ENCODE measurements around the gene DLG2.
"Not testable (repeated sequence)": the region's sequence is repeated elsewhere in the genome, so short reads cannot be mapped to it uniquely, and the experiment has no call there.

Gene DLG2

DNA sequence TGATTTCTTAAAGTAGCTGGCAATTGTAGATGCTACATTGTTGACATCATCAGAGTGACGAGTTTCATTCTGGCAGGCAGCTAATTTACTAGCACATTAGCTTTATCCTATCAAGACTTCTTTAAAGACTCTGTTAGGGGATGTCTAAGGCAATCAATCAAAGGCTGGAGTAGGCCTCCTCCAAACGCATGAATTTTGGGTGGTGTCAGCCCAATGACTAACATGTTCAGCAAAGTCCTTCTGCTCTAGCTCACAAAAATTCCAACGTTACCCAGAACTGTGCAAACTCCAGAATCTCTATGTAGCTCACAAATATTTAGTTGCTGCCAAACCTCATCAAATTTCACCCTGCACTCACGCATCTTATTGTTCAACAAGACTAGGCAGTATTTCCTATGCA lies 395.6 kb downstream of the DLG2 start:
- no peak for DNase-seq (ENCODE audit: low read depth)

DNA sequence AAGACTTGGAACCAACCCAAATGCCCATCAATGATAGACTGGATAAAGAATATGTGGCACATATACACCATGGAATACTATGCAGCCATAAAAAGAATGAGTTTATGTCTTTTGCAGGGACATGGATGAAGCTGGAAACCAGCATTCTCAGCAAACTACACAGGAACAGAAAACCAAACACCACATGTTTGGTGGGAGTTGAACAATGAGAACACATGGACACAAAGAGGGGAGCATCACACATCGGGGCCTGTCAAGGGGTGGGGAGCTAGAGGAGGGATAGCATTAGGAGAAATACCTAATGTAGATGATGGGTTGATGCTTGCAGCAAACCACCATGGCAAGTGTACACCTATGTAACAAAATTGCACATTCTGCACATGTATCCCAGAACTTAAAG lies 397.4 kb downstream of the DLG2 start:
- DNase-seq (ENCODE audit: low read depth): not testable (repeated sequence)

DNA sequence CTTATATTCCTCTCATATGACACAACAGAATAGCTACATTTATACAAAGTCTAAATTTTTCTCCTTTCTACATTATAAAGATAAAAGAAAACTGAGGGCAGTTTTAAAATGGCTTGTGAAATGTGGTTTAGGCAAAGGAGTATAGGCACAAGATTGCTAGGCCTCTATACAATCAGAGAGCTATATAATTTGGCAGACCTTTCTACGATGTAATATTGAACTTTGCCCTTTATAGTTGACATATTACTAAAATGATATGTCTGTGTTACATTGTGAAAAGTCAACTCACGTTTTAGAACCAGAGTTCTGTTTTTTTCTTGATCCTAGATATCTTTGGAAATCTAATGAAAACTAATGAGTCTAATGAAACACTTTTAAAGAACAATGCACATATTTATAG lies 430.2 kb downstream of the DLG2 start:
- no peak for DNase-seq (ENCODE audit: low read depth)

DNA sequence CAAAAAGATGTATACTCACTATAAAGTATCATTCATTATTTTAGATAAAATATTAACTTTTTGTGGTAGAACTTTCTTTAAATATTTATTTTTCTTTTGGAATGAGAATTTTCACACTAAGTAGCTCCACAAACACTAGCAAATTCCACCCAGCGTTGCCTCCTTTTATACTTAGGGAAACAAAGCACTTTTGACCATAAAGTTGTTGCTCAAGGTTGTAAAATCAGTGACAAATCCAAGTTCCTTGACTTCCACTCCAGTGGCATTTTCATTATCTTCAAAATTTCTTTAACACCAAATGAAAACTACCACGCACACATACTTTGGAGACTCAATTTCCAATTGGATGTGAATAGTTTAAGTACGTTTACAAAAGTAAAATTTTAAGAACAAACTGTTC lies 431.2 kb downstream of the DLG2 start:
- no peak for DNase-seq (ENCODE audit: low read depth)

DNA sequence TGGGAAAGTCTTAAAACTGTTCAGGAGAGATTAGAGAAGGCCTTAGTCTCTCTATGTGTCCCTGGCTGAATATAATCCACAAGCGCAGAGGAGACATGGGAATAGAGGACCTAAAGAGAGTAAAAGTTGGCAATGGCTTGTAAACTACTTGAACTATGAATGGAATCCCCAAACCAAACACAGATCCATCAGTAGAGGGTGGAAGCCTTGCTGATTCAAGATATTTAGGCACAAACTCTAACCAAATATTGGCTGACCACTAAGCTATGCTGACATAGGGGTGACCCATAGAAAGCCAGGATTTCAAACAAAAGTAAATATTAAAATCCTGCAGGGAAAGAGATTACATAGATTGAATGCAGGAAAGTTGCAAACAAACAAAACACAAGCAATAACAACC lies 439.2 kb downstream of the DLG2 start:
- DNase-seq (ENCODE audit: low read depth): no peak

DNA sequence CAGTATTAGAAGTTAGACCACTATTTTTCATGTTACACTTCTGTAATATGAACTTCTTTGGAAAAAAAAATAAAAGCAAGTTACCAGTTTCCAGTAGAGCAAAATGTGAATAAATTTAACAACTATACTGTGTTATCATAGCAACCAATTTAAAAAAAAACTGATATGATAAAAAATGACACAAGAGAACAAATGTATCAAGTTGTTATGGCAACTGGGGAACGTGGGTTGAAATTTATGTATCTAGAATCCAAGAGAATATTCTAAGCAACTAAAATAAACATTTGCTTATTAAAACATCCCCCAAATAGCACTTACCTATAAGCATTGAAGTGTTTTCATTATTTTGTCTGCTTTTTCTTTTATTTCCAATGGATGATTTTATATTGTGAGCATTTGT lies 442.4 kb downstream of the DLG2 start:
- no peak for DNase-seq (ENCODE audit: low read depth)

DNA sequence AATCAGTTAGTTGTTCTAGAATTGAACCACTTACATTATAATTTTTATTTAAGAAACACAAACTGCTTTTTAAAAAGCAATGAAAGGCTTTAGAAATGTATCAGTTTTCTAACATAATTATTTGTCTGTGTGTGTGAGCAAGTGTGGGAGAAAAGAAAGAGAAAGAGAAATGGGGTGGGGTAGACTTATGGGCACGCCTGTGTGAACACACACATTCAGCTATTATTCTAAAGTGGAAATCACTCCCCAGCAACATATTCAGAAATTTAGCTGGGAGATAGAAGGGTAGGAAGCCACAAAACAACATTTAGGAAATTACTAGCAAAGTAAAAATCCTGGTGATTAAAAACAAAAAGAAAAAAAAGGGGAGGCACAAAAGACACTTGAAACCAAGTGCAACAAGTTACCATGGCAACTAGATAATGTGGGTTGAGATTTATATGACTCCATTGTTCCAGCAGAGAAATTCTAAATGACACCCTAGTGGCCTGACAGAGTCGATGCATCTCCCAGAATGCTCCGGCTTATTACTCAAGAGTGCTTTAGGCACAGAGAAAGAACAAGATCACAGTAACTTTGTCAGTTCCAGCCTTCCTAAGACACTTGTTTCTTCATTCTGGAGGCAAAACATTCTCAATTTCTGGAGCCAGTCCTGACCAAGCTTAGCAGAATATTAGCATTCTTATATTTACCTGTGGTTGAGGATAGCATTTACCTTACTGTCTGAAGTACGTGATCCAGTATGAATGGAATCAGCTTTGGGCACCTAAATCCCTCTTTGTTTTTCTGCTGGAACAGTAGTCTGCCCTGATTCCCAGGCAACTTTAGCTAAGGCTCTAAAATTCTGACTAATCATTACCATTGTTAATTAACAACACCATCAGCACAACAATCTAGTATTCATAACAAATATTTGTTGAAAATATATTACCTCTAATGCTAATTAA lies 444.4 kb downstream of the DLG2 start:
- DNase-seq (ENCODE audit: low read depth): no peak

DNA sequence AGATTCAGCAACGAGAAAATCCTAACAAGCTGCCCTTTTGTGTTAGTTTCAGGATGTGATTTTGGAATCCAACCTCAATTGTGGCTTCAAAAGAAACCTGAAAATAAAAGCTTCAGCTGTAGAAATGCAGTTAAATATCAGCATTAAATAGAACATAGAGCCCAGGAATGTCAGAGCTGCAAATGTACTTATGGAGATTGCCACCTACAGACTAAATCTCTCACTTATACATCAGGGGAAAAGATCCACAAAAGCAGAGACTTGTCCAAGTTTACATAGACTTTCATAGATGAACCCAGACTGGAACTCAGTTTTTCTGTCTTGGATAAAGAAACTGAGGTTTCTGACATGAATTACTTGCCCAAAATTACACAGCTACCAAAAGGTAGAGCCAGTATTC lies 446.6 kb downstream of the DLG2 start:
- DNase-seq (ENCODE audit: low read depth): no peak

DNA sequence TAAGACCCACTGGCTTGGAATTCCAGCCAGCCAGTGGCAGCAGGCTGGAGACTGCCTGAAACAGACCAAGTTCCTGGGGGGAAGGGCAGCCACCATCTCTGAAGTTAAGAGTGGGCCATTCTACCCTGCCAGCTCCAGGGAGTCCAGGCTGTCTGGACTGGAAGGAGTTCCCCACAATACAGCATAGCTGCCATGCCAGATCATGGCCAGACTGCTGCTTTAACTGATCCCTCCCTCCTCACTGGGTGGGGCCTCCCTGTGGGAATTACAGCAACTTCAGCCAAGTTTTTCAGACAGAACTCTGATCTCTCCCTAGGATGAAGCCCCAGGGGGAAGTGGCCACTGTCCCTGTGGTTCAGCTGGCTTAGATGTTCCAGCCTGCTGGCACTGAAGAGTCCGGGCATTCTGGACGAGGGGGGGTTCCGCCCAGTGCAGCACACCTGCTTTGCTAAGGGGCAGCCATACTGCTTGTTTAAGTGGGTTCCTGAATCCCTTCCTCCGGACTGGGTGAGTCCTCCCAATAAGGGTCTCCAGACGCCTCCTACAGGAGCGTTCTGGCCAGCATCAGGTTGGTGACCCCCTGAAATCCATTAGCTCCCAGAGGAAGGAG lies 455.4 kb downstream of the DLG2 start:
- DNase-seq (ENCODE audit: low read depth): no peak

DNA sequence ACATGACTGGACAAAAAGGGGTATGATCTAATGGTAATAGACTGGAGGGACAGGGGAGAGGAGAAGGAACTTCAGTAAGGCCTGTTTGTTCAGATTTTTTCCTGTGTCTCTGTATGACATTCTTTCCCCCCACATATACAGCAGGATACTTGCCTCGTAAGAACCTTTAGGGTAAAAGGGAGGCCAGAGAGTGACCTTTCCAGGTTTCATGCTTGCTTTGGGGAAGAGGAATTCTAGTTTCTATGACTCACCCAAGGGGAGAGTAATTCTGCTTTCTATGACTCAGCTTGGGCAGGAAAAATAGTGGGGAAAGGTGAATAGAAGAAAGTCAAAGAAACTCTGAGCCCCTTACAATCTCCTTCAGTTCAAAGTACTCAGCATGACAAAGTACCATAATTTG lies 457.0 kb downstream of the DLG2 start:
- no peak for DNase-seq (ENCODE audit: low read depth)

DNA sequence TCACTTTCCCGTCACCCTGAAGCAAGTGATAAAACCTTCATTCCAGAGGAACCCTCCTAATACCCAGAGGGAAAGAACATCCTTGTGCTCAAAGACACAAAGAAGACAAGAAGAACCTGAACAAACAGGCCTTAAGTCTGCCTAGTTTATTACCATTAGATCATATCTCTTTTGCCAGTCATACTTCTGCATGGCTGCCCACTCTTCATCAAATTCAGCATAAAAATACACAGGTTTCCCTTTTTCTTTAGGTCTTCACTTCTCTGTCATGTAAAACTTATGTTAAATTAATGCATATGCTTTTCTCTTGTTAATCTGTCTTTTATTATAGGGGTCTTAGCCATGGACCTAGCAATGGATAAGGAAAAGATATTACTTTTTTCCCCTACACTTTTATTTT lies 459.7 kb downstream of the DLG2 start:
- DNase-seq (ENCODE audit: low read depth): no peak

DNA sequence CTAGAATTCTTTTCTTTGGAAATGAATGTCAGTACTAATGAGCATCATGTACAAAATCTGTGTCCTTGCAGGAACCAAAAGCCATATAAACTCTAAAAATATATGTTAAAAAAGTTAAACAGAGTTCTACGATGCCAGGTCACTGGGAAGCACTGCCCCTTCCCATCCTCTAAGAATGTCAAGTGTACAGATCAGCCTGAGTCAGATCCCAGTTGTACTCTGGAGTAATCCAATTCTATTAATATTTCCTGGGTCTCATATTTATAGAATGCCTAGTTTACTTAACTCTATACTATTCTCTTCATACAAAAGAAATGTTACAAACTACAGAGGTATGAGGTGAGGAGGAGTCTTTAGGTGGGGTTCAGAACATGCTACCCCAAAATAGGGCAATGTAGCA lies 460.1 kb downstream of the DLG2 start:
- DNase-seq (ENCODE audit: low read depth): no peak

DNA sequence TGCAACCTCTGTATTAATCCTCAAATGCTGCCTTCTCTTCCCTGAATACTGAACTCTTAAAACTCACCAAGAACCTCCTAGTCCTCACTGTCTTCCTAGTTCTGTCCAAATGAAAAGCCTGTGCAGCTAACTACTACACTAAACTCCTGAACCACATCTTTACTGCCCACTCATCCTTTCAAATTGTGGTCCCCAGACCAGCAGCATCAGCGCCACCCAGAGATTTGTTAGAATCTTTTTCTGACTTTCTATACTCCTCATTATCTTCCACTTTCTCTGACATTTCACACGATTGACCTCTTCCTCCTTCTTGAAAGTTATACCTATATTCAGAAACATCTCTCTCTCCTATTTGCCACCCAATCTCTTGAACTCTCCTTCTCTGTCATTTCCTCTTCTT lies 461.3 kb downstream of the DLG2 start:
- DNase-seq (ENCODE audit: low read depth): no peak

DNA sequence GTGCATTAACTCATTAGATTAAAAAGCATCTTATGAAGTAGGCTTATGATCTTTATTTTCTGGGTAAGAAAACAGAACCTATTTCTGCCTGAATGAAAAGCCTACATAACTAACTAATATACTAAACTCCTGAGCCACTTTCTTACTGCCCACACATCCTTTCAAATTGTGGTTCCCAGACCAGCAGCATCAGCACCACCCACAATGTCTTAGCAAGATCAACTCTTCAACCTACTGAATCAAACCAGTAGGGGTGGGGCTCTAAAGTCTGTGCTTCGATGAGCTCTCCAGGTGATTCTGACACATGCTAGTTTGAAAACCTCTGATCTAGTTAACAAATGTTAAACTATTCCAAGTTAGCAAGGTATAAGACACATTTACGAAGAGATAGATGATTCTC lies 462.4 kb downstream of the DLG2 start:
- DNase-seq (ENCODE audit: low read depth): no peak

DNA sequence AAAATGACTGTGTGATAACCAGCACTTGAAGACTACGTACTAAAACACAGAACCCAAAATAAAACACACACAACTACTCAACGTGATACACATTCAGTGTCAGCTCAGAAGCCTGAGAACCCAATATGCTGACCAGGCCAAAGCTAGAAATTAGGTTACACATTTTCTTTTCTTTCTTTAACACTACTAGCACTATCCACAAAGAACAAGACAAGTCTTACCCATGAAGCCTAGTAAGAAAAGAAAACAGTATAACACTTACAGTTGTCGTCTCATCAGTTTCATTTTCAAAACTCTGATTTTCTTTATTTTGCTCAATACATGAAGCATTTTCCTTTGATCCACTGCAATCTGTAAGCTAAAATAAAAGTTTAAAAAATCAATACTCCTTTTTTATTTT lies 472.9 kb downstream of the DLG2 start:
- DNase-seq (ENCODE audit: low read depth): no peak

DNA sequence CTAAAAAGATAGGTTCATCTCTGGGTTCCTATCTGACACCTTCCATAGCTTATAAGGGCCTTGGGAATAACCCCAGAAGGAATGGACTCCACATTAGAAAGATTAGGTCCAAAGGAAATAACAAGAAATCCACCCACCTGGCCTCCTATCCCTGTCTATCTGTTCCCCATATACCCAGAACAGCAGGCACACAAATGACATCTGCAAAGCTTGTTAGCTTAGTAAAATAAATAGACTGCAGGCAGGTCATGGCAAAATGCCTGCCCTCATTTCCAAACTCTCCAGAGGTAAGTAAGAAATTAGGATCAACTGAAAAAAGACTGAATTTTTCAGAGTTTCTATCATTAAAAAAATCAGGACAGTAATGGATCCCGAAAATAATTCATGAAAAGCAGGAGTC lies 489.5 kb downstream of the DLG2 start:
- DNase-seq (ENCODE audit: low read depth): no peak

DNA sequence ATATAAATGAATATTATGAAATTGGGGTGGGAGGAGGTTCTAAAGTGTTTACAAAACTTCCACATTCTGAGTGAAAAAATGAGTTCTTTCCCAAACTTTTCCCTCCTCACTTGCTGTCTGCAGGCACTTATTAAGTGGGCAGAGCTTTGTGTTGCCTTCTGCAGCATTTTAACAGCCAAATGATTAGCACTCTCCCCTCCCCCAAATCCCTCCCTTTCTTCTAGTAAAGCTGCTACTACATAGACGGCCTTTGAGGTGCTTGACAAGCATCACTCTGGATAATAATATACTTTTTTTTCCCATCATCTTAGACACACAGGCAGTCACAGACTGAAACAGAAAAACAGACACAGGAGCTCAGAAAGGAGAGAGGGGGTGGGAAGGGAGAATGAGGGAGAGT lies 493.5 kb downstream of the DLG2 start:
- DNase-seq (ENCODE audit: low read depth): no peak

DNA sequence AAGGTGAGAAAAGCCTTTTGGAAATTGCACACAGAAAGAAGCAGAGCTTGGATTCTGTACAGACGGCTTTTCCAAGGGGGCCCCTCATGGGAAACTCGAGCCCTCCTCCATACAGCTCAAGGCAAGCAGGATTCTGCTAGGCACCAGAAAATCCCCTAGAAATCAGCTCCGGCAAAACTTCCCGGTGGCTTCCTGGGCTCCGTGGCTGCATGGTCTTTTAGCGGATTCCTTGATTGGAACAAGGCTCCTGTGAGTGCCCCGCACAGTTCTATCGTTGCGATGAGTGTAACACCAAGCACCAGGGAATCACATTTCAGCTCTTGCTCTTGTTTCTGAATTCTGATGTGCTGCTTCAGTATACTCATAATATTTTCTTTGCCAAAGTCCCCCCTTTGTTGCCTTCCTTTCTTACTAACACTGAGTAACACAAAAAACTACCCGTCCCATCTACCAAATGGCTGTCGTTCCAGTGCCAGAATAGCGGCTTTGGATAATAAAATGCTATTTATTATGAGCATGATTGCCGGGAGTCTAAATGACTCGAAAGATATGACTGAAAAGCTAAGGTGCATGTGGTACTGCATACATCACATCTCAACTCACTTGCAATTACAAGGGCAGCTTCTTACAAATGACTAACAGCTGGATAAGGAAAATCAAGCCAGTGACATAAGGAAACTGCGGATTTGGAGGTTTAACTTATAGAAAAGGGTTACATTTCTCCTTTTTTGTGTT lies 494.1 kb downstream of the DLG2 start:
- DNase-seq (ENCODE audit: low read depth): no peak

DNA sequence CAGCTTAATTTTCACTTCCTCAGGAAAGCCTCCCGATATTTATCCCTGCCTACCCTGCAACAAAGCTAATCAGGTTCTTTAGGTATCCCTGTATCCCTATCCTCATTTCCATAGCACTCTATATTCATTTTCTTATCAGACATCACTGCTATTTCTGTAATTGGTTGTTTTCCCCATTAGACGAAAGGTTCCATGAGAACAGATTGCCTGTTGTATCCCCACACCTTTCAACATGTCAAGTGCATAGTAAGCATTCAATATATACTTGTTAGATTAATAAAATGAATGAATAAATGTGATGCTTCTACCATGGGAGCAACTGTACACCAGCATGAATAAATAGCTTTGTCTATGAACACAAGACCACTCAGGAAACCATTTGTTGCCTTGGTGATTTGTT lies 499.8 kb downstream of the DLG2 start:
- no peak for DNase-seq (ENCODE audit: low read depth)

DNA sequence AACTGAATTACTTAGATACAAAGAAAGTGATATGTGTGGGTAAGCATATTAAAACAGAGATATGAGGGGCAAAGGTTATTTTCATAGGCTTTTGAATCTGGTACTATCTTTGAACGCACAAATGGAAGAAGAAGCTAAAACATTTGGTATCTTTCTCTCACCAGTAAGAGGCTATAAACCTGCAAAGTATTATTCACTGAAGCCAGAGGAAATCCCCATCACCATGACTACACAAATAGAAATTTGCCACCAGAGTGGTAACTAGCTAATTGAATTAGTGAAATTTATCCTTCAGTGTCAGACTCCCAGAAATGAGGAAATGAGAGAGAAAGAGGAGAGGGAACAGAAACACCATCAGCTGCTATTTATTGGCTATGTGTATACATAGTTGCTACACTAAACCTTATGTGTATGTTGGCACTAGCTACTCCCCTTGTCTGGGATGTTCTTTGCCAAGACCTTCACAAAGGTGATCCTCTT lies 503.4 kb downstream of the DLG2 start:
- no peak for DNase-seq (ENCODE audit: low read depth)

DNA sequence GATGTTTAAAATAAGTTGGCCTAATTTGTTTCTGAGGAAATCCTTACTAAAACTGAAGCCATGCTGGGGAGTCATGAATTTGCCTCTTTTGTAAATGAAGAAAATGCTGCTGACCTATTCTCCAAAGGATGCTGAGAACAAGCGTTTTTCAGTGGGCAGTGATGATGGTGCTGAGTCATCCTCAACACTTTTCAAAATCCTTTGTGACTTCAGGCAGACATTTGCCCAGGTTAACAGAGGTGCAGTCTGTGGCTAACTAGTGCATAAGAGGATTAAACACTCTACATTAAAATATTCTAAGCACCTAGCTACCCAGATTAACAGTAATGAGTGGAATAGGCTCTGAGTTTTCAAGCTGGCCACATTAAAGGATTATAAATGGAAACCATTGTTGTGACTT lies 509.0 kb downstream of the DLG2 start:
- no peak for DNase-seq (ENCODE audit: low read depth)

DNA sequence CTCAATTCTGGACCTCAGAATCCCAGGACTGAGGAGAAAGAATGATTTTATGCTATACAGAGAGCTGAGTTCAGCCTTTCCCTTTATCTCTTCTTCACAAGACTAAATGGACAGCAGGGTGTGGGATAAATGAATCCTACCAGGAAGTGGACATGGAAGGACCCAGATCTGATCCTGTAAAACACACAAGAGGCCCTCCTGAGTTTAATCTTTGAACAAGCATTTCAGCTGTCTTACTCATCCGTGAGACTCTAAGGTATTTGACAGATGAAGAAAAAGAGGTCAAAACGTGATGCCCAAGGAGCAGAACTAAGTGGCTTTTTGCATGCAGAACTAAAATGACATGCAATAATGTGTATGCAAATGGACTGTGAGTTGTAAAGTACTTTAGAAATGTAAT lies 511.3 kb downstream of the DLG2 start:
- DNase-seq (ENCODE audit: low read depth): no peak

DNA sequence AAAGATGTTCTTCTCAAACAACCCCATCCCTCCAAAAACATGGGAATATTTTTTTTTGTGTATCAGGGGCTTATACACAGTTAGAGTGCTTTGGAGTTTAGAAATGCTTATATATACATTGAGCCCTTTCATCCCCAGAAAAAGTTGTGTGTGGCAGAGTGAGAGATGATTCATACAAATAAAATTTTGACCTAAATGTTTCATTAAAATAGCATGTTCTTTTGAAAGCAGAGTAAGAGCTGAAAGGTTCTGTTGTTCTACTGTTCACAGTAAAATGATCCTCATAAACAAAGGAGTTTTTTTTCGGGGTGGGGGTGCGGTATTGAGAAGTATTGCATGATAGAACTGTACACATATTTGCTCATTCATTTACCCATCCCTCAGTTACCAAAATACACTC lies 512.4 kb downstream of the DLG2 start:
- no peak for DNase-seq (ENCODE audit: low read depth)

All from stimulated activated CD4-positive, alpha-beta T cell treated with anti-CD3 and anti-CD28 coated beads, Interleukin-2, amount 100 ng/mL, for 4 hours (primary cell).